Natural killer cell treated with Interleukin-12 subunit alpha and Interleukin-12 subunit beta and Interleukin-15 and Interleukin-18, amount 100 ng/mL, for 72 hours (primary cell): Measurements from ENCODE around the gene NLGN1. TPM values are rescaled to one million over a fixed set of nuclear protein-coding genes. Genes with fewer than 3 reads are reported as not detected.

Source experiments
- ATAC-seq, 2 donors: fragments of 150-1000 bp; cut with Tn5 transposase in 1 of 2; sonication (Bioruptor Pico), chemical (Tn5 transposase) in 1 of 2; 2 replicates each; pipeline ENCODE4 v1.10.0; 2021
- DNase-seq: peaks from one replicate; pipeline ENCODE4 v3.0.0; 2022; ENCODE audit warnings: low spot score
- H3K27ac Mint-ChIP-seq, 2 donors: 1 replicate in 1 of 2; 2 replicates in 1 of 2; pipeline ENCODE4 v1.8.0; 2022; ENCODE audit warnings: mixed read lengths in 2 of 2, mild to moderate bottlenecking in 1 of 2, moderate library complexity in 1 of 2
- H3K27me3 Mint-ChIP-seq, 2 donors: 1 replicate in 1 of 2; 2 replicates in 1 of 2; pipeline ENCODE4 v1.8.0; 2022; ENCODE audit warnings: mixed read lengths in 2 of 2
- H3K36me3 Mint-ChIP-seq: one replicate; pipeline ENCODE4 v1.8.0; 2022; ENCODE audit warnings: mixed read lengths
- H3K4me1 Mint-ChIP-seq, 2 donors: 1 replicate in 1 of 2; 2 replicates in 1 of 2; pipeline ENCODE4 v1.8.0; 2022; ENCODE audit warnings: low read depth in 2 of 2, mixed read lengths in 2 of 2, mild to moderate bottlenecking in 1 of 2
- H3K4me3 Mint-ChIP-seq: one replicate; pipeline ENCODE4 v1.8.0; 2022; ENCODE audit warnings: mixed read lengths
- H3K9me3 Mint-ChIP-seq: 2 replicates; pipeline ENCODE4 v1.8.0; 2022; ENCODE audit warnings: mixed read lengths
- total RNA-seq, 2 donors: library from RNA; stranded (reverse); gene quantifications; one replicate each; pipeline ENCODE4 v1.2.3, GENCODE V29; 2022

Gene NLGN1
- total RNA-seq, 2 donors from 2014 or later = not detected

DNA sequence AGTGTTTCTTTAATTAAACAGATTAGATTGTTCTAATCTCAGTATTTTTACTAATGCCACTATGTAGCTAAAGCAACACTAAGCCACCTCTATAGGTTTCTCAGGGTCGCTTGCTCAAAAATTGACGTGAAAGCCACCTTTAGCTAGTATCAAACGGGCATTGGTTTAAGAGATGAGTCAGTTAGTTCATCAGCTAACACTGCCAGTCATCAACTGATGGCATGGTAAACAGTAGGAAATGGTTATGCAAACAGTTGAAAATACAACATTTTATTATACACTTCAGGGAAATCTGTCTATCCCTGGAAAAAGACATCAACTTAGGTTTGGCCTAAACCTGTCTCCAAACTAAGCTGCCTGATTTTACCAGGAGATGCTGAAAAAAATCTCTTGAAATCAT, 879.3 kb downstream of the NLGN1 start:
- no peaks in the 10 kb centered on the region for H3K36me3 Mint-ChIP-seq
- no peak overlapping the region for H3K27ac Mint-ChIP-seq
- DNase-seq (no peak), ATAC-seq (no peak)
- no peak overlapping the region for H3K4me3 Mint-ChIP-seq
- no peaks in the 10 kb centered on the region for H3K4me1 Mint-ChIP-seq
- H3K27me3 Mint-ChIP-seq = no peaks in the 10 kb centered on the region
- peaks cover 4% of the 10 kb centered on the region for H3K9me3 Mint-ChIP-seq

DNA sequence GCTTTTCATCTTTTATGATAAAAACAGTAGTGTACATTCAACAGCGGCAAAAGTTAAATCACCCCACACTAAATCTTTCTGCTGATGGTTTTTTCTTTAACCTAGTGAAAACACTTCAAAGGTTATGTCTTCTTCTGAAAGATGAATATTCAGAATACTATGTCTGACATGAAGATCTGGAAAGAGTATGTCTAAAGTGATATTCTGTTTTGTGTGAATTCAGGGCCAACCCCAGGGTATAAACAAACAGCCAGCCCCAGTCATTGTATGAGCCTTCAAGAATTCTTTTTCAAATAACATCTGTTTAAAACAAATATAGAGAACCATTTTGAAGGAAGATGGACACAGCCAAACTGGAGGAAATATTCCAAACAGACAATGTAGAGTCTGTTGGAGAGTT, 880.5 kb downstream of the NLGN1 start:
- ATAC-seq = no peak
- Mint-ChIP-seq H3K4me3 (no peak overlapping the region), H3K36me3 (no peaks in the 10 kb centered on the region), H3K9me3 (peaks cover 4% of the 10 kb centered on the region), H3K27me3 (no peaks in the 10 kb centered on the region), H3K27ac (no peak overlapping the region), H3K4me1 (no peaks in the 10 kb centered on the region)
- no peak for DNase-seq

DNA sequence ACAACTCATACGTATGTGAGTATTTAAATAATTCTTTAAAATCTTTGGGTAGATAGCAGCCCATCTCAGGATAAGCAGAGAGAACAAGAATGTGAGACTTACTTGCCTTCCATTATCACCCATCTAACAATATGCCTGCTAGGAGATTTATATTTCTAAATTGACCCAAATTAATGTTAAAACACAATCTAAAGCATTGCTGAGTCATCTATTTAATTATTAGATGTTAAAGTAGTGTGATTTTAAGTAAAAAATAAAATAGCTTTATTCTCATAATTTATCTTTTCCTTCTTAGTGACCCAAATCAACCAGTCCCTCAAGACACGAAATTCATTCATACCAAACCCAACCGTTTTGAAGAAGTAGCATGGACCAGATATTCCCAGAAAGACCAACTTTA, 882.6 kb downstream of the NLGN1 start:
- DNase-seq = no peak
- Mint-ChIP-seq H3K36me3 (no peaks in the 10 kb centered on the region), H3K27ac (no peak overlapping the region), H3K4me3 (no peak overlapping the region), H3K4me1 (no peaks in the 10 kb centered on the region), H3K9me3 (no peaks in the 10 kb centered on the region), H3K27me3 (no peaks in the 10 kb centered on the region)
- no peak for ATAC-seq

DNA sequence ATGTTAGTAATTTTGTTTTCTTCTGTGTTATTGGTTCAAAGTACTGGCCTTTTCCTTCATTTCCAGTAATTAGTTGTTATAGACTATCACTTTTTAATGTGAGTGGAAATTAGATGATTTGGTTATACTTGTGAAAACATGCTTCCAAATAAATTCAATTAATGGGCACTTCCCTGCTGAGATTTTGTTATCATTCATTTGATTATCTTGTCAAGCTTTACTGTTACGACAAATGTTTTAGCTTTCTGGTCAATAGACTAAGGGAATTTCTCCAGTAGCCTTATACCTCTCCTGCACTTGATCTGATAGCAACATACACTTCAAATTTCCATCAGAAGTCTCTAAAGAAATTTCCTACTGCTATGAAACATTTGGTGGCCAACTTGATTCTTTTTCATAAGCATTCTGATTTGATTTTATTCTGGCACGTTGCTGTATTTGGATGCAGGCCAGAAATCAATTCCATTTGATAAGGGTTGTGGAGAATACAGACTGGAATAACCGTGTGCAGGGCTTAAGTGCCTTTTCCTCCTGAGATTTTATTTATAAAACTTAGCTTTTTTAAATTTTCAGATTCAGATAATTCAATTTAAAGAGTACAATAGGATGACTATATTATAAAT, 887.8 kb downstream of the NLGN1 start:
- Mint-ChIP-seq H3K27me3 (no peaks in the 10 kb centered on the region), H3K36me3 (no peaks in the 10 kb centered on the region), H3K4me1 (no peaks in the 10 kb centered on the region), H3K27ac (no peak overlapping the region), H3K9me3 (peaks cover 9% of the 10 kb centered on the region), H3K4me3 (no peak overlapping the region)
- DNase-seq (no peak), ATAC-seq (no peak)

DNA sequence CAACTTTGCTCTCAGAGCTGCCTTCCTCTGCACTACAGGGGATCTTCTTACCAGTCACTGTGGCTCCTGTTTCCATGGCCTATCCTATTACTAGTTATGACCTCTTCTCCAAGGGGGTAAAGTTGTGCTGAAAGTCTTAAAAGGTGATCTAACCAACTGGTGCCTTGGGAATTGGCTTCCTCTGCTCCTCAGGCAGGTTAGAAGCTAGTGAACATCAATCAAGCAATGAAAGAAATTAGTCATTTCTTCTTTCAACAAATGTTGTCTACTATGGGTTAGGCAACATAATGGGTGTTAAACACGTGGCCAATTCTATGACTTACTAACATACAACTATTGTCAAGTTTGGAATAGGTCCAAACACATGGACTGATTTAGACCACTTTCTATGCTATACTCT, 890.2 kb downstream of the NLGN1 start:
- H3K27ac Mint-ChIP-seq = no peak overlapping the region
- DNase-seq (no peak), ATAC-seq (no peak)
- peaks cover 9% of the 10 kb centered on the region for H3K9me3 Mint-ChIP-seq
- no peaks in the 10 kb centered on the region for H3K4me1 Mint-ChIP-seq
- H3K4me3 Mint-ChIP-seq = no peak overlapping the region
- H3K27me3 Mint-ChIP-seq = no peaks in the 10 kb centered on the region
- no peaks in the 10 kb centered on the region for H3K36me3 Mint-ChIP-seq

DNA sequence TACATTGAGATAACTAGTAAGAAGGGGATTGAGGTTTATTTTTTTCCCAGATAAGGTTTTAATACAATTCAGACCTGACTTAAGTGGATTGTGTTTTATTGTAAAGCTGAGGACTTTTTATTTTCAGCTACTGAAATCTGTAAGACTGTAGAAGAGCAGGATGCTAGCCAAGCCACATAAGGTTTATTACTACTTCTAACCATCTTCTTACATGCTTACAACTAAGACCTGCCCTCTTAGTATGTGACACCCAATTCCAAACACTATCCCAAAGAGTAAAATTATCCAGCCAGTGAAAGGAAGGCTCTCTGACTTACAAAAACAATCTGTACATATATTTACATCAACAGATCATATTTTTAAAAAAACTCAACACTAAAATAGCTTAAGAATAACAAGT, 897.1 kb downstream of the NLGN1 start:
- no peaks in the 10 kb centered on the region for H3K27me3 Mint-ChIP-seq
- no peaks in the 10 kb centered on the region for H3K4me1 Mint-ChIP-seq
- H3K36me3 Mint-ChIP-seq = no peaks in the 10 kb centered on the region
- no peak for ATAC-seq
- no peak overlapping the region for H3K27ac Mint-ChIP-seq
- no peak overlapping the region for H3K4me3 Mint-ChIP-seq
- DNase-seq = no peak
- H3K9me3 Mint-ChIP-seq = peaks cover 18% of the 10 kb centered on the region

DNA sequence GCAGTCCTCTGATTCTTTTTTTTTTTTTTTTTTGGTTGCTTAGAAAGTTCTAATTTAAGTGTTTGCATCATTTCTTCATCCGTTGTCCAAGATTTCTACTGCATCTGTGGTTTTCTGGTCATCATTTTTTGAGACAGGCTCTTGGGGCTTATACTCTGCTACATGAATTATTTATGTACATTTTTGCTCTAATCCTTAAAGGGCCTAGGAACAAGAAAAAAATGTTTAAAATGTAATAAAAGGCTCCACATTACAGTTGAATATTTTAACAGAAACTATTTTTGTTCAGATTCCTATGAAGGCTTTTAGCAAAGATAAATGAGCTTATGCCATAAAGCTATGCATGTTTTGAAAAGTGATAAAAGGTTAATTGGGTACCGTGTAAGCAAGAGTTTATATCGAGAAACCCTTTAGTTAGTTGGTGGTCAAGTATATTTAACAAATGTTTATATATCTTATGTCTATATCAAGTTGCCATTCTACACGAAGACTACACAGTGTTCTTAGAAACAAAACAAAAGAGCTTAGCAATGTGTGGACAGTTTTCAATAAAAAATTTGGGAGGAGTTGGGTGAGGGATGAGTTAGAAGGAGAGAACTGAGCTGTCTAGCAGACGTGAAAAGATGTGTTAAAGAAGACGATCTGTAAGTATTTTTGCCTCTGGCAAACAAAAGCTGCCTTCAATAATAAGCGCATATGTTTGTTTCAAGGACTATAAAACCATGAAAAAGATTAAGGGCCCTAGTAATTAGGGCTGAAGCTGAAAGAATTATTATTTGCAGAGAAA, 898.0 kb downstream of the NLGN1 start:
- peaks cover 15% of the 10 kb centered on the region for H3K9me3 Mint-ChIP-seq
- DNase-seq (no peak), ATAC-seq (no peak)
- H3K27me3 Mint-ChIP-seq = no peaks in the 10 kb centered on the region
- H3K36me3 Mint-ChIP-seq = no peaks in the 10 kb centered on the region
- H3K4me1 Mint-ChIP-seq = no peaks in the 10 kb centered on the region
- H3K27ac Mint-ChIP-seq = no peak overlapping the region
- H3K4me3 Mint-ChIP-seq = no peak overlapping the region

DNA sequence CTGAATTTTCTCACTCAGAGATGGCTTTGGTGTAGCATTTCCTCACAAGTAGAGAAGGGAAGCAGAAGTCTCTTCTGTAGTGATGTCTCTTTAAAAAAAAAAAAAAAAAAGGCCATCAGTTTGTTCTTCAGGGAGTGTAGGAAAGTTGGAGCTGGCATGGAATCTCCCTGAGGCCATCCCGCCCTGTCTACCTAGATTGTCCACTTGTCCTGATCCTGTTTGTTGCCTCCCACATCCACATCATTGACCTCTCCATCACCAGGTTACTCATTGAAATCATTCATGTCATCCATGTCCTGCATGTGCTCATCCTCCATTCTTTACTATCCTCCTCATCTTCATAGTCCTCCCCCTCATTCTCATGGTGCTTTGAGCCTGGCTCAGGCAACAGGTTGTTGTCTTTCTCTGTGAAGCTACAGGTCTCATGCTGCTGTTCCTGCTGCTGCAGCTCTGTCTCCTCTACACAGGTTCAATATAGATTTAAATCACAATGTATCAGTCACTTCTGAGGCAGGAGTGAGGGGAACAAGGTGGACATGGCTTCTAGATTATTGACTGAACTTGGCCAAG, 905.3 kb downstream of the NLGN1 start:
- H3K27me3 Mint-ChIP-seq = no peaks in the 10 kb centered on the region
- peaks cover 22% of the 10 kb centered on the region for H3K9me3 Mint-ChIP-seq
- H3K4me1 Mint-ChIP-seq = no peaks in the 10 kb centered on the region
- DNase-seq = no peak
- no peak overlapping the region for H3K4me3 Mint-ChIP-seq
- no peak for ATAC-seq
- no peak overlapping the region for H3K27ac Mint-ChIP-seq
- H3K36me3 Mint-ChIP-seq = no peaks in the 10 kb centered on the region

DNA sequence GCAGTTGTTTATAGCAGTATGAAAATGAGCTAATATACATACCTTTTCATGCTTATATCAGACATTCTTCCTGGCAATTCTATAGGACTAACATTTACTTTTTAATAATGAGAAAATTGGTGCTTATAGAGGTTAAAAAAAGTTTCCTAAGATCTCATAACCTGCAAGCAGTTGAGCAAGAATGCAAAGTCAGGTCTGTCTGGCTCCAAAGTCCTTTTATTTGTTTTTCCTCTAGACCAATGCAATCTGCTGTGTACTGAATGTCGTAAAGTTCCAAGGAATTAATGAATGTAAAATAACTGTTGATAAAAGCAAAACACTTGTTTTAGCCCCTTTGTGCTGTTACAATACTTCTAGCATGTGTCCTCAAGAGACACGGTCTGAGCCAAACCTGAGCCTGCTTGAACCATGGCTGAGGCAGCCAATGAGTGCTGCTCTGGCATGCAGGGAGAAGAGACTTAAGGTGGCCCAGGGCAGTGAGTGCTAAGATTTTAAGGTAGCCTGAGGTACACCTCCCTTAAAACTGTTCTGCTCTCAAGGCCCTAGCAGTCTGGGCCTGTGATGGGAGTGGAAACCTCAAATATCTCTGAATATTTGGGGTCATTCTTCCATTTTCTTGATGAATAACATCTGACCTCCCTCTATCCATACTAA, 906.5 kb downstream of the NLGN1 start:
- no peak overlapping the region for H3K27ac Mint-ChIP-seq
- no peak for ATAC-seq

DNA sequence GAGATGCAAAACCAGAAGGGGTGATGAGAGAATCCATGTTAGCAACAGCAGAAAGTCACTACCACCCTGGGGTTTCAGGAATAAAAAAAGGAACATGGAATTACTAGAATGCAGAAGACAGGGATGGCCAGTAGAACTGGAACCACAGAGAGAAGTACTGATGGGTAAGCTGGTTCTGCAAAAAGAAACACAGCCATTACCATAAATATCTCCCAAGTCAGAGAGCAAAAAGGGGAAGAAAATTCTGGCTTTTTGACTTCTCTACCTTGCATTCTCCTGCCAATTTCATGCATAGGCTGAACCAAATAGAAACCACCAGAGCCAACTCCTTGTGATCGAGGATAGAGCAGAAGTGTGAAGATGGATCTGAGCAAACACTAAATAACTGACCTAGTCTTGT, 911.2 kb downstream of the NLGN1 start:
- Mint-ChIP-seq H3K4me3 (no peak overlapping the region), H3K4me1 (no peaks in the 10 kb centered on the region), H3K36me3 (no peaks in the 10 kb centered on the region), H3K27ac (no peak overlapping the region), H3K9me3 (peaks cover 19% of the 10 kb centered on the region), H3K27me3 (no peaks in the 10 kb centered on the region)
- DNase-seq = no peak
- no peak for ATAC-seq

More for the DNA sequence above, 906.5 kb downstream of the NLGN1 start:
- DNase-seq = no peak
- Mint-ChIP-seq H3K9me3 (peaks cover 18% of the 10 kb centered on the region), H3K27me3 (no peaks in the 10 kb centered on the region), H3K36me3 (no peaks in the 10 kb centered on the region), H3K4me3 (no peak overlapping the region), H3K4me1 (no peaks in the 10 kb centered on the region)

DNA sequence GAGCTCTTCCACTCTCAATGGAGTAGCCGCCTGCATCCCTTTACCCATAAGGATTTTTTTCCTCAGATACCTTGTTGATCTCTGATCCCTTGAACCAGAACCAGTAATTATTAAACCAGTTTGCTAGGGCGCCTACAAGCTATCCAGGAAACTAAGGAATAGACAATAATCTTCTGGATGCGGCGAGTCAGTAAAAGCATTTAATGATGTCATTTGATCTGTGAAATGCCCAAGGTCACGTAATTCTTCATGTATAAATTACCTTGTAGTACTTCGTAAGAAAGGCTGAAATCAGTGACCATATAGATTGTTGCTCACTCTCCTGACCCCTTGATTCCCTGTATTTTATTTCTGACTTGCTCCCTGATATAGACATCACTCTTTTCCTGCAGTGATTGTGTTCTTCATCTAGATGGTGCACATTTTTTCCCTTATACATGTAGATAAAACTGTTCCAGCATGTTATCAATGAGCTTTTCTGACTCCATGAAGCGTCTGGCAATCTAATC, 913.0 kb downstream of the NLGN1 start:
- no peak for ATAC-seq
- Mint-ChIP-seq H3K36me3 (no peaks in the 10 kb centered on the region), H3K4me1 (no peaks in the 10 kb centered on the region), H3K9me3 (peaks cover 14% of the 10 kb centered on the region), H3K27ac (no peak overlapping the region), H3K4me3 (no peak overlapping the region), H3K27me3 (no peaks in the 10 kb centered on the region)
- no peak for DNase-seq

DNA sequence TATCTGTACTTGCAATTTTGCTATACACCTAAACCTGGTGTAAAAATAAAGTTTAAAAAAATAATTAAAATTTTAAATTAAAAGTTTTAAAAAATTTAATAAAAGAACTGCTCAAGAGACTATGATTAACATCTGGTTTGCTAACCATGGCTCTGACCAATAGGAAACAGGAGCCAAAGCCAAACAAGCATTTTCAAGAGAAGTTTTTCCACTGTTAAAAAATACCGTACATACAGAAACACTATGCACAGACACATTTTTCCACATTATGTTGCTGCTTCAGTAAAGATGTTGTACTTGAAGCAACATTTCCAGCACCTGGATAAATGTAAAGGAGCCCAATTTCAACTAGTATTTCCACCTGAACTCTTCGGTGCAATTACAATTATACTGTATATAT, 917.7 kb downstream of the NLGN1 start:
- no peak overlapping the region for H3K4me3 Mint-ChIP-seq

DNA sequence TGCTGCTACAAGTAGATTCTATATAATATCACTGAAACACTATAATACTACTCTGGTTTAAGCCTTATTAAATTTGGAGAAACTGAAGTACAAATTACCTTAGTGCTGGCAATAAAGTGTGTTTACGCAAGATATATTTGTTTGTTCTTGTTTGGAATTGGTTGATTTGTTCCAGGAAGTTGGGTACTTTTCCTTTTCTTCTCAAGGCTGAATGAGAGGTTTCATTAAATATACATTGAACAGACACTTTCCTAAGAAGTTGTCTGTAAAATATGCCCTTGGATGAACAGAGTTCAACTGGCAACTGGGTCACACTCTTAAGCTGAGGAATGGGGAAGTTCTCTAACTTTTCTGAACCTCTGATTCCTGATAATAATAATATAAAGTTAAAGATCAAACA, 919.5 kb downstream of the NLGN1 start:
- no peak overlapping the region for H3K27ac Mint-ChIP-seq
- no peaks in the 10 kb centered on the region for H3K27me3 Mint-ChIP-seq
- H3K4me1 Mint-ChIP-seq = no peaks in the 10 kb centered on the region
- ATAC-seq (no peak), DNase-seq (no peak)
- peaks cover 20% of the 10 kb centered on the region for H3K9me3 Mint-ChIP-seq
- no peak overlapping the region for H3K4me3 Mint-ChIP-seq
- H3K36me3 Mint-ChIP-seq = no peaks in the 10 kb centered on the region

More for the DNA sequence above, 917.7 kb downstream of the NLGN1 start:
- Mint-ChIP-seq H3K27me3 (no peaks in the 10 kb centered on the region), H3K4me1 (no peaks in the 10 kb centered on the region), H3K9me3 (peaks cover 15% of the 10 kb centered on the region), H3K27ac (no peak overlapping the region), H3K36me3 (no peaks in the 10 kb centered on the region)
- no peak for DNase-seq
- no peak for ATAC-seq

DNA sequence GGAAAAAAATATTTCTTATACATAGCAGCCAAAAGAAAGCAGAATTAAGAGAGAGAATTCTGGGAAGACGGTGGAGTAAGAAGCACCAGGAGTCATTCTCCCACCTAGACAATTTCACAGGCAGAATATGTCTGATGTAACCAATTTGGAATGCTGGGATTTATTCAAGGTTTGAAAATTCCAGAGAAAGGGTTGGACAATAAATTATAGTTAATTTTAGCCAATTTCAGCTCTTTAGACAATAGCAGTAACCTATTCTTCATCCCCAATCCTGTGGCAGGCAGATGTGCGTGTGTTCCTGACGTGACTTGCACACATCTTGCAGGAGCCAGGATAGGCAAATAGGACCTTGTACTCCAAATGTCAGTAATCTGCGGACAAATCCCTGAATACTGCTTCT, 920.6 kb downstream of the NLGN1 start:
- peaks cover 21% of the 10 kb centered on the region for H3K9me3 Mint-ChIP-seq
- H3K36me3 Mint-ChIP-seq = no peaks in the 10 kb centered on the region
- no peaks in the 10 kb centered on the region for H3K27me3 Mint-ChIP-seq
- no peak for DNase-seq
- H3K27ac Mint-ChIP-seq = no peak overlapping the region
- no peak for ATAC-seq
- no peaks in the 10 kb centered on the region for H3K4me1 Mint-ChIP-seq
- no peak overlapping the region for H3K4me3 Mint-ChIP-seq
